Ectodermal cell (in vitro differentiated cells): ENCODE results near the gene SND1.

ENCODE experiments used
- H3K27ac ChIP-seq: 2 replicates; pipeline ENCODE4 v1.7.0; 2013; ENCODE audit warnings: mild to moderate bottlenecking, low read depth, low read length; ENCODE audit not compliant: insufficient read depth, poor library complexity, severe bottlenecking
- H3K27me3 ChIP-seq: 2 replicates; pipeline ENCODE4 v1.7.0; 2013; ENCODE audit warnings: mild to moderate bottlenecking, low read length; ENCODE audit not compliant: insufficient read depth, control insufficient read depth, poor library complexity, severe bottlenecking
- H3K36me3 ChIP-seq: one replicate; pipeline ENCODE4 v1.7.0; 2013; ENCODE audit warnings: low read length; ENCODE audit not compliant: control insufficient read depth, insufficient read depth
- H3K4me1 ChIP-seq: one replicate; pipeline ENCODE4 v1.7.0; 2013; ENCODE audit warnings: low read length; ENCODE audit not compliant: control insufficient read depth, insufficient read depth
- H3K4me3 ChIP-seq: 2 replicates; pipeline ENCODE4 v1.7.0; 2013; ENCODE audit warnings: low read depth, low read length, control low read depth; ENCODE audit not compliant: insufficient read depth
- H3K9me3 ChIP-seq: 2 replicates; pipeline ENCODE4 v1.7.0; 2013; ENCODE audit warnings: mild to moderate bottlenecking, low read length, moderate library complexity; ENCODE audit not compliant: control insufficient read depth
- WGBS, 2 experiments: methylation state at CpG; one replicate each; pipeline ENCODE4 v1.1.7; 2013; ENCODE audit warnings: missing lambda C conversion rate in 2 of 2; 5-methylcytosine and 5-hydroxymethylcytosine counted together

SND1 gene

GRCh38 chr7:128120116-128120515 is 468.1 kb downstream of the SND1 start:
- WGBS, 2 experiments: 95 to 96% methylated on average over 7 of the region's 7 CpGs
- Histone ChIP-seq H3K36me3 (no peaks in the 10 kb centered on the region), H3K9me3 (no peaks in the 10 kb centered on the region), H3K27me3 (no peaks in the 10 kb centered on the region), H3K4me1 (peaks cover 20% of the 10 kb centered on the region), H3K27ac (no peak overlapping the region), H3K4me3 (no peak overlapping the region)

- Histone ChIP-seq H3K27ac (no peak overlapping the region), H3K9me3 (no peaks in the 10 kb centered on the region), H3K4me1 (peaks cover 17% of the 10 kb centered on the region), H3K36me3 (no peaks in the 10 kb centered on the region), H3K4me3 (no peak overlapping the region), H3K27me3 (no peaks in the 10 kb centered on the region)
- 94% methylated on average over 7 of the region's 7 CpGs for WGBS, 2 experiments
Measured at GRCh38 chr7:128120976-128121490, 469.0 kb downstream of the SND1 start.

GRCh38 chr7:128121711-128122530 is 469.9 kb downstream of the SND1 start:
- H3K27ac ChIP-seq: no peak overlapping the region
- peaks cover 17% of the 10 kb centered on the region for H3K4me1 ChIP-seq
- no peak overlapping the region for H3K4me3 ChIP-seq
- no peaks in the 10 kb centered on the region for H3K9me3 ChIP-seq
- 91 to 92% methylated on average over 18 to 20 of the region's 21 CpGs for WGBS, 2 experiments
- H3K36me3 ChIP-seq: no peaks in the 10 kb centered on the region
- no peaks in the 10 kb centered on the region for H3K27me3 ChIP-seq

- 92 to 93% methylated on average over 11 to 12 of the region's 12 CpGs for WGBS, 2 experiments
- H3K4me1 ChIP-seq: peaks cover 17% of the 10 kb centered on the region
- H3K36me3 ChIP-seq: no peaks in the 10 kb centered on the region
- H3K27ac ChIP-seq: no peak overlapping the region
- H3K9me3 ChIP-seq: no peaks in the 10 kb centered on the region
- no peaks in the 10 kb centered on the region for H3K27me3 ChIP-seq
- H3K4me3 ChIP-seq: no peak overlapping the region
Measured at GRCh38 chr7:128122576-128123290, 470.7 kb downstream of the SND1 start.

GRCh38 chr7:128123291-128124037 is 471.5 kb downstream of the SND1 start:
- H3K36me3 ChIP-seq: no peaks in the 10 kb centered on the region
- peaks cover 17% of the 10 kb centered on the region for H3K4me1 ChIP-seq
- no peak overlapping the region for H3K4me3 ChIP-seq
- H3K27ac ChIP-seq: peak overlapping the region; percentile 38
- no peaks in the 10 kb centered on the region for H3K9me3 ChIP-seq
- H3K27me3 ChIP-seq: no peaks in the 10 kb centered on the region
- WGBS, 2 experiments: 67 to 68% methylated on average over 12 of the region's 12 CpGs

- Histone ChIP-seq H3K27me3 (no peaks in the 10 kb centered on the region), H3K4me1 (peaks cover 17% of the 10 kb centered on the region), H3K4me3 (no peak overlapping the region), H3K27ac (no peak overlapping the region), H3K9me3 (no peaks in the 10 kb centered on the region), H3K36me3 (no peaks in the 10 kb centered on the region)
- WGBS, 2 experiments: 92 to 100% methylated on average over 2 to 4 of the region's 4 CpGs
Measured at GRCh38 chr7:128124786-128125185, 472.8 kb downstream of the SND1 start.

GRCh38 chr7:128125816-128126215 is 473.8 kb downstream of the SND1 start:
- Histone ChIP-seq H3K9me3 (no peaks in the 10 kb centered on the region), H3K27ac (no peak overlapping the region), H3K36me3 (no peaks in the 10 kb centered on the region), H3K4me3 (no peak overlapping the region), H3K4me1 (peaks cover 17% of the 10 kb centered on the region), H3K27me3 (peaks cover 5% of the 10 kb centered on the region)
- 80 to 100% methylated on average over 1 of the region's 1 CpG for WGBS, 2 experiments

- peaks cover 8% of the 10 kb centered on the region for H3K4me1 ChIP-seq
- peaks cover 23% of the 10 kb centered on the region for H3K27me3 ChIP-seq
- 88 to 100% methylated on average over 3 of the region's 3 CpGs for WGBS, 2 experiments
- H3K9me3 ChIP-seq: no peaks in the 10 kb centered on the region
- H3K27ac ChIP-seq: no peak overlapping the region
- H3K4me3 ChIP-seq: no peak overlapping the region
- H3K36me3 ChIP-seq: no peaks in the 10 kb centered on the region
Measured at GRCh38 chr7:128128401-128128800, 476.4 kb downstream of the SND1 start.

GRCh38 chr7:128129224-128129864 is 477.4 kb downstream of the SND1 start:
- H3K9me3 ChIP-seq: no peaks in the 10 kb centered on the region
- WGBS, 2 experiments: 86 to 87% methylated on average over 11 to 12 of the region's 12 CpGs
- H3K27me3 ChIP-seq: peaks cover 32% of the 10 kb centered on the region
- no peak overlapping the region for H3K27ac ChIP-seq
- H3K4me1 ChIP-seq: no peaks in the 10 kb centered on the region
- no peak overlapping the region for H3K4me3 ChIP-seq
- H3K36me3 ChIP-seq: no peaks in the 10 kb centered on the region
